Transverse colon (tissue), 4 donors: ENCODE measurements around the gene HMCN1.

Experiments used
- CTCF ChIP-seq, 5 experiments: fragments of 200-600 bp in 3 of 5; fragments of 450-650 bp in 2 of 5; sonication (generic) in 3 of 5; IDR thresholded peaks; 1 replicate in 2 of 5; 2 replicates in 3 of 5; pipeline ENCODE4 v1.5.1; 2016 to 2017; ENCODE audit warnings: antibody characterized with exemption in 5 of 5, inconsistent platforms in 3 of 5, mild to moderate bottlenecking in 2 of 5, moderate library complexity in 1 of 5
- EP300 ChIP-seq: sonication (generic); formaldehyde crosslinking; IDR thresholded peaks from one replicate; pipeline ENCODE4 v1.6.1; 2017; ENCODE audit warnings: antibody characterized with exemption, low read depth
- POLR2A ChIP-seq: fragments of 450-650 bp; IDR thresholded peaks from one replicate; pipeline ENCODE4 v1.6.1; 2016; ENCODE audit warnings: antibody characterized with exemption, mild to moderate bottlenecking, moderate library complexity
- POLR2AphosphoS5 ChIP-seq, 3 donors: sonication (generic); formaldehyde crosslinking; IDR thresholded peaks; one replicate each; pipeline ENCODE4 v1.6.1; 2016; ENCODE audit warnings: antibody characterized with exemption in 3 of 3

- no peak for TF ChIP-seq POLR2A
- no peak for TF ChIP-seq CTCF (IDR thresholded peaks at IDR 0.05)
- TF ChIP-seq EP300: no peak
- no peak for TF ChIP-seq POLR2AphosphoS5 (IDR thresholded peaks at IDR 0.05)
These were observed 296.3 kb downstream of the HMCN1 start for GRCh38 chr1:186030453-186030852.
